Esophagus squamous epithelium (tissue), 5 donors: Measurements from ENCODE around the gene ALPP. TPM values are rescaled to one million over a fixed set of nuclear protein-coding genes. Genes with fewer than 3 reads are reported as not detected.

Experiments used
- DNase-seq: peaks from one replicate; lab custom pipeline; 2025; lab: John Stamatoyannopoulos, UW
- H3K27ac ChIP-seq, 4 donors: fragments of 200-600 bp; sonication (generic); one replicate each; pipeline ENCODE4 v1.5.1; 2016 to 2019; ENCODE audit warnings: mild to moderate bottlenecking in 1 of 4
- H3K27me3 ChIP-seq, 4 donors: fragments of 200-600 bp; sonication (generic); 1 replicate in 3 of 4; 2 replicates in 1 of 4; pipeline versions ENCODE4 v1.5.1 to v1.6.0; 2017 to 2021; ENCODE audit warnings: antibody characterized with exemption in 1 of 4
- H3K36me3 ChIP-seq, 3 donors: fragments of 200-600 bp; sonication (generic); one replicate each; pipeline ENCODE4 v1.5.1; 2016 to 2019
- H3K4me1 ChIP-seq, 3 donors: fragments of 200-600 bp; sonication (generic); one replicate each; pipeline ENCODE4 v1.5.1; 2017 to 2019
- H3K4me3 ChIP-seq, 4 donors: fragments of 200-600 bp; sonication (generic); 1 replicate in 3 of 4; 2 replicates in 1 of 4; pipeline ENCODE4 v1.5.1; 2016 to 2019; ENCODE audit warnings: mild to moderate bottlenecking in 2 of 4, moderate library complexity in 1 of 4
- H3K9me3 ChIP-seq, 3 donors: fragments of 200-600 bp; sonication (generic); one replicate each; pipeline ENCODE4 v1.5.1; 2016 to 2019
- CTCF ChIP-seq, 6 experiments: fragments of 450-650 bp in 4 of 6; fragments of 200-600 bp in 2 of 6; sonication (generic) in 2 of 6; IDR thresholded peaks; one replicate each; pipeline ENCODE4 v1.5.1; 2016 to 2019; ENCODE audit warnings: antibody characterized with exemption in 6 of 6, mild to moderate bottlenecking in 4 of 6, moderate library complexity in 4 of 6
- POLR2A ChIP-seq, 4 donors: fragments of 450-650 bp; IDR thresholded peaks; one replicate each; pipeline ENCODE4 v1.6.1; 2017; ENCODE audit warnings: antibody characterized with exemption in 4 of 4, mild to moderate bottlenecking in 4 of 4, moderate library complexity in 3 of 4
- WGBS, 2 donors: methylation state at CpG; one replicate each; pipeline ENCODE4 v1.1.5; 2018; 5-methylcytosine and 5-hydroxymethylcytosine counted together
- intact Hi-C: fragments of 100-400 bp; cut with DNase I; formaldehyde crosslinking; loops from one replicate; pipeline ENCODE4 v1.15.0; 2022
- total RNA-seq, 4 donors: library from RNA; depleted of rRNA; stranded (reverse); fragments of >200 nt; gene quantifications; one replicate each; pipeline ENCODE4 v1.1.0, GENCODE V29; 2016
- donor health status: DM: yes; HTN: yes; CAD: no.

The ALPP gene
- total RNA-seq, 4 donors from 2014 or later, result not detected

GRCh38 chr2:232411901-232412629 lies 33.5 kb downstream of the ALPP start:
- H3K4me1 ChIP-seq, result no peaks in the 10 kb centered on the region
- H3K36me3 ChIP-seq, result no peaks in the 10 kb centered on the region
- DNase-seq, result no peak
- no peak overlapping the region for H3K4me3 ChIP-seq
- intact Hi-C loops, result no loop called here
- TF ChIP-seq POLR2A (IDR thresholded peaks at IDR 0.05) (no peak), CTCF (IDR thresholded peaks at IDR 0.05) (no peak)
- 75 to 84% methylated on average over 4 of the region's 6 CpGs for WGBS, 2 donors
- H3K9me3 ChIP-seq, result no peaks in the 10 kb centered on the region
- H3K27me3 ChIP-seq, result peaks cover 0 to 85% (median 0%) of the 10 kb centered on the region in 4 donors
- H3K27ac ChIP-seq, result no peak overlapping the region

GRCh38 chr2:232412986-232413385 lies 34.4 kb downstream of the ALPP start:
- 40 to 52% methylated on average over 5 of the region's 5 CpGs for WGBS, 2 donors
- no peaks in the 10 kb centered on the region for H3K4me1 ChIP-seq
- H3K27ac ChIP-seq, result no peak overlapping the region
- no peaks in the 10 kb centered on the region for H3K9me3 ChIP-seq
- no peak for TF ChIP-seq CTCF (IDR thresholded peaks at IDR 0.05)
- TF ChIP-seq POLR2A (IDR thresholded peaks at IDR 0.05), result no peak
- H3K4me3 ChIP-seq, result no peak overlapping the region
- H3K36me3 ChIP-seq, result no peaks in the 10 kb centered on the region
- peaks cover 0 to 89% (median 0%) of the 10 kb centered on the region in 4 donors for H3K27me3 ChIP-seq
- intact Hi-C loops, result no loop called here
- DNase-seq, result no peak

GRCh38 chr2:232415138-232415690 lies 36.7 kb downstream of the ALPP start:
- DNase-seq, result no peak
- TF ChIP-seq POLR2A (IDR thresholded peaks at IDR 0.05), result no peak
- TF ChIP-seq CTCF (IDR thresholded peaks at IDR 0.05), result no peak
- 100% methylated on average over 3 of the region's 8 CpGs; no CpG with 5 or more reads in 1 of the 2 donors for WGBS, 2 donors
- Histone ChIP-seq H3K27ac (no peak overlapping the region), H3K27me3 (peaks cover 3 to 98% (median 16%) of the 10 kb centered on the region in 4 donors), H3K4me3 (no peak overlapping the region), H3K9me3 (no peaks in the 10 kb centered on the region), H3K36me3 (no peaks in the 10 kb centered on the region), H3K4me1 (peaks cover 16 to 20% (median 16%) of the 10 kb centered on the region in 3 donors)
- intact Hi-C loops, result no loop called here

GRCh38 chr2:232415736-232416520 lies 37.4 kb downstream of the ALPP start:
- peaks cover 22 to 27% (median 23%) of the 10 kb centered on the region in 3 donors for H3K4me1 ChIP-seq
- H3K4me3 ChIP-seq, result no peak overlapping the region
- H3K27me3 ChIP-seq, result peaks cover 7 to 98% (median 16%) of the 10 kb centered on the region in 4 donors
- no peak for TF ChIP-seq CTCF (IDR thresholded peaks at IDR 0.05)
- no peak for TF ChIP-seq POLR2A (IDR thresholded peaks at IDR 0.05)
- no peak overlapping the region for H3K27ac ChIP-seq
- DNase-seq, result no peak
- no peaks in the 10 kb centered on the region for H3K36me3 ChIP-seq
- intact Hi-C loops, result no loop called here
- WGBS, 2 donors, result 78 to 83% methylated on average over 4 to 5 of the region's 12 CpGs
- no peaks in the 10 kb centered on the region for H3K9me3 ChIP-seq
